ENCODE measurements around the gene CFAP77. TPM values are rescaled to one million over a fixed set of nuclear protein-coding genes. Genes with fewer than 3 reads are reported as not detected.

CFAP77 gene
- total RNA-seq, 6 donors from 2014 or later: 0.78 to 16.7 (median 2.7) TPM; not detected in 1

- H3K4me1 ChIP-seq: no peaks in the 10 kb centered on the region
- H3K36me3 ChIP-seq: peaks cover 0 to 74% (median 46%) of the 10 kb centered on the region in 4 donors
- no peak for TF ChIP-seq EP300 (IDR thresholded peaks at IDR 0.05)
- no peak for TF ChIP-seq CTCF (IDR thresholded peaks at IDR 0.05)
- no peak for TF ChIP-seq POLR2A (IDR thresholded peaks at IDR 0.05)
- no peak for TF ChIP-seq POLR2AphosphoS5 (IDR thresholded peaks at IDR 0.05)
- H3K9me3 ChIP-seq: no peaks in the 10 kb centered on the region
- ATAC-seq (ENCODE audit: low FRiP score in 2 of 2) (no peak), DNase-seq (no peak)
- no peak overlapping the region for H3K27ac ChIP-seq
- H3K27me3 ChIP-seq: no peaks in the 10 kb centered on the region
- WGBS, 2 donors: 85 to 88% methylated on average over 6 of the region's 6 CpGs
- H3K4me3 ChIP-seq: no peak overlapping the region
Observed at GRCh38 chr9:132606066-132606465, 196.1 kb downstream of the CFAP77 start.

- H3K27ac ChIP-seq: no peak overlapping the region
- no peaks in the 10 kb centered on the region for H3K9me3 ChIP-seq
- ATAC-seq (ENCODE audit: low FRiP score in 2 of 2) (no peak), DNase-seq (no peak)
- H3K27me3 ChIP-seq: no peaks in the 10 kb centered on the region
- no peaks in the 10 kb centered on the region for H3K4me1 ChIP-seq
- TF ChIP-seq POLR2AphosphoS5 (IDR thresholded peaks at IDR 0.05): no peak
- TF ChIP-seq POLR2A (IDR thresholded peaks at IDR 0.05): no peak
- no peak for TF ChIP-seq EP300 (IDR thresholded peaks at IDR 0.05)
- TF ChIP-seq CTCF (IDR thresholded peaks at IDR 0.05): no peak
- no peak overlapping the region for H3K4me3 ChIP-seq
- peaks cover 12 to 86% (median 48%) of the 10 kb centered on the region in 4 donors for H3K36me3 ChIP-seq
- 90 to 96% methylated on average over 8 to 9 of the region's 9 CpGs for WGBS, 2 donors
Observed at GRCh38 chr9:132609184-132609583, 199.2 kb downstream of the CFAP77 start.

GRCh38 chr9:132609829-132610228 lies 199.8 kb downstream of the CFAP77 start:
- 83% methylated on average over 7 of the region's 7 CpGs for WGBS, 2 donors

GRCh38 chr9:132610661-132611060 lies 200.7 kb downstream of the CFAP77 start:
- H3K36me3 ChIP-seq: peaks cover 17 to 92% (median 53%) of the 10 kb centered on the region in 4 donors
- WGBS, 2 donors: 84 to 93% methylated on average over 12 of the region's 12 CpGs
- ATAC-seq (ENCODE audit: low FRiP score in 2 of 2): no peak

More at GRCh38 chr9:132609829-132610228, 199.8 kb downstream of the CFAP77 start:
- peaks cover 17 to 90% (median 53%) of the 10 kb centered on the region in 4 donors for H3K36me3 ChIP-seq
- no peaks in the 10 kb centered on the region for H3K9me3 ChIP-seq
- ATAC-seq (ENCODE audit: low FRiP score in 2 of 2) (no peak), DNase-seq (no peak)
- no peak overlapping the region for H3K27ac ChIP-seq
- H3K4me3 ChIP-seq: no peak overlapping the region
- H3K4me1 ChIP-seq: no peaks in the 10 kb centered on the region
- TF ChIP-seq POLR2A (IDR thresholded peaks at IDR 0.05): no peak
- no peak for TF ChIP-seq CTCF (IDR thresholded peaks at IDR 0.05)
- TF ChIP-seq POLR2AphosphoS5 (IDR thresholded peaks at IDR 0.05): no peak
- no peak for TF ChIP-seq EP300 (IDR thresholded peaks at IDR 0.05)
- no peaks in the 10 kb centered on the region for H3K27me3 ChIP-seq

More at GRCh38 chr9:132610661-132611060, 200.7 kb downstream of the CFAP77 start:
- Histone ChIP-seq H3K27ac (no peak overlapping the region), H3K9me3 (no peaks in the 10 kb centered on the region), H3K27me3 (no peaks in the 10 kb centered on the region), H3K4me1 (no peaks in the 10 kb centered on the region), H3K4me3 (no peak overlapping the region)
- no peak for DNase-seq
- TF ChIP-seq POLR2A (IDR thresholded peaks at IDR 0.05): no peak
- TF ChIP-seq EP300 (IDR thresholded peaks at IDR 0.05): no peak
- no peak for TF ChIP-seq CTCF (IDR thresholded peaks at IDR 0.05)
- no peak for TF ChIP-seq POLR2AphosphoS5 (IDR thresholded peaks at IDR 0.05)
